ENCODE results near the gene MEIS3.

The MEIS3 gene

DNA sequence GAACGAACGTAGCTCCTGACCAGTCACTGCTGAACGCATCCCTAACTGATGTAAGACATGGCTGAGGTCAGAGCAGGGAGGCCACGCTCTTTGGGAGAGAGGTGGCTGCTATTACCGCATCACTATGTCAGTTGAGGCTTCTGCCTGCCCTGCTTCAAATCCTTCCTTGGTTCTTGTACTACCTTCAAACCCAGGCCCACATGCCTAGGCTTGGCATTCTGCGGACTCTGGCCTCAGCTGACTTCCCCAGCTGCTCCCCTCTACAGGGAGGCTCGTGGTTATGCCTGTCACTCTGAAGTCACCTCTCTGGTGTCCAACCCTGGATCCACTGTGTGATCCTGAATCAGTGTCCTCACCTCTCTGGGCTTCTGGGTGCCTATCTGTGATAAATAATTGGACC, 14.8 kb upstream of the MEIS3 start:
- DNase-seq = no peak

DNA sequence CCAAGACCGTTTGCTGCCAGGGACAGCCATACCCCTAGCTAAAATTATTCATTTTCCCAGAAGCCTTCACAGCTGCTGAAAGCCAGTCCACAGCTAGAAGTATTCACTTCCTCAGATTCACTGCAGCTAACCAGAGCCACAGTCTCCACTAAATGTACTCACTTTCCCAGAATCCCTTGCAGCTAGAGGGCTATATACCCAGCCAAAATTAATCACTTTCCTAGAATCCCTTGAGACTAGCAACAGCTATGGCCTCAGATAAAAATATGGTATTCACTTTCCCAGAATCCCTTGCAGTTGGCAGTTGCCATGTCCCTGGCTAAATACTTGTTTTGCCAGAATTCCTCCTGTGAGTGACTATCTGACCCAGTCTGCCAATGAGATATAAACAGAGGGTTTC, 13.8 kb upstream of the MEIS3 start:
- peak; percentile 35 for DNase-seq

DNA sequence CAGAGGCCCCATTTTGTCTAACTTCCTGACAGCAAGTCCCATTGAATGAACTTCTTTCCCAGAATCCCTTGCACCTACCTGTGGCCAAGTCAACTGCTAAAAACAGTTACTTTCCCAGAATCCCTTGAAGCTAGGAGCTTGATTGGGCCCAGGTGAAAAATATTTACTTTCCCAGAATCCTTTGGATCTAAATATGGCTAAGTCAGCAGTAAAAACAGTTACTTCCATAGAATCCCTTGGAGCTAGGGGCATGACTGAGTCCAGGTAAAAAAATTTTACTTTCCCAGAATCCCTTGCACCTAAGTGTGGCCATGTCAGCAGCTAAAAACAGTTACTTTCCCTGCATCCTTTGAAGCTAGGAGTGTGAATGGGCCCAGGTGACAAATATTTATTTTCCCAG, 13.2 kb upstream of the MEIS3 start:
- no peak for DNase-seq

DNA sequence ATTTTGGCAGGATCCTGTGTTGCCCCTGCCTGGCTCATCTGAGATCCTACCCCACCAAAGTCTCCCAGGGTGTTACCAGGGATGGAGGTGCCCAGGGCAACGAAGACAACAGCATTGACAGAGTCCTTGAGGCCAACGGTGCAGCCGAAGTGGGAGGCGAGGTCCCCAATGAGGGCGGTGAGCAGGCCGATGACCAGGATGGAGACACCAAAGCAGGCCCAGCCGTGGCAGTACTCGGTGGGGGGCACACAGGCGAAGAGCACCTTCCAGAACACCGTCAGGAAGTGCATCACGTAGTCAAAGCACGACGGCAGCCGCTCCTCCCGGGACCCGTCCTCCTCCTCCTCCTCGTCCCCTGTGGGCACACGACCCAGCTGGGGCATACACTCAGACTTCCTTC, 12.8 kb upstream of the MEIS3 start:
- DNase-seq = no peak

DNA sequence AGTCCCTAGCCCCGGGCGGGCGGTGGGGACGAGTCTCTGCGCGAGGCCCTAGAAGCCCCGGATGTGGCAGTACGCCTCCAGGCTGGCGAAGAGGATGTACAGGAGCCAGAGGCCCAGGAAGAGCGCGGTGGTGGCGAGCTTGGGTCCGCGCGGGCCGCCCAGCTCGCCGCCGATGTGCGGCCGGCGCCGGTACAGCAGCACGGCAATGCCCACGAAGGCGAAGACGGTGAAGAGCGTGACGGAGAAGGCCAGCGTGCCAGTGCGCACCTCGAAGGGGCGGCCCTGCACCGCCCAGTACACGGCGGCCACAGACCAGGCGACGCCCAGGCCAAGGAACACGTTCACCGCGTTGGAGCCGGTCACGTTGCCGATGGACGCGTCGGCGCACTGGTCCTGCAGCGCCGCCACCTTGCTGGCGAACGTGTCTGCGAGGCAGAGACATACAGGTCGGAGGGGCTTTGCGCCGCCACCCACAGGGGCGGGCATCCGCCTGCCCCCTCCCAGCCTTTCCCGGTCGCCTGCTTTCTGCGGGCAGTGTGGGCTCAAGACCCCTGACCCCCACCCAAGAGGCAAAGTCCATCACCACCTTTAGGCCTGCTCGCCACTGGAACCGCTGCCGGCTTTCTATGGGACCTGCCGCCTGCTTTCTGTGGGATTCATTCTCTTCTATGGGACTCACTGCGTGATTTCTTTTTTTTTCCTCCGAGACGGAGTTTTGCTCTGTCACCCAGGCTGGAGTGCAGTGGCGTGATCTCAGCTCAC, 10.9 kb upstream of the MEIS3 start:
- peak; percentile 55 for DNase-seq

DNA sequence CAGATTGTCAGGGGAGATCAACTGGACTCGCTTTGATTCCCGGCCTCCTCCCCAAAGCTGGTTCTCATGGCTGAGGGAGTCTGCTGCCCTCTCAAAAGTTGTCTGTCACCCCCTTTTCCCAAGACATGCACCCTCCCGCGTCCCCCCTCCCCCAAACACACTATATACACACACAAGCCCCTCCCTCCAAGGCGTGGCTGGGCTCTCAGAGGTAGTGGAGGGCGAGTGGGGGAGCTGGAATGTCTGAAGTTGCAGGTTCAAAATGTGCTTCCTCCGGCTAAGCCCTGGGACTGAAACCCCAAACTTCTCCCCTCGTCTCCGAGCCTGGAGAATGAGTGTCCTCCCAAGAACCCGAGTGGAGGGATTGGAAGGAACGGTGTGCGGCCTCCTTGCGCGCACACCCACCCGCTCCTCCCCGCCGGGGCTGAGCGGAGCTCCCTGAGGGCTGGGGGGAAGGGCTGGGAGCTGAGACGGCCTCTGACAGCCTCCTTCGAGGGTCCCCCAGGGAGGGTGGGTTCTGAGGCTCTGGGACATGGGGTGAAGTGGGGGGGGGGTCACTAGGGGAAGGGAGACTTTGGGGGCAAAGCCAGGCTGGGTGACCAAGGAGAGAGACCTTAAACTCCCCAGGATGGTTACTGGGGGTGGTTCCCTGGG, 9.9 kb upstream of the MEIS3 start:
- DNase-seq = no peak

DNA sequence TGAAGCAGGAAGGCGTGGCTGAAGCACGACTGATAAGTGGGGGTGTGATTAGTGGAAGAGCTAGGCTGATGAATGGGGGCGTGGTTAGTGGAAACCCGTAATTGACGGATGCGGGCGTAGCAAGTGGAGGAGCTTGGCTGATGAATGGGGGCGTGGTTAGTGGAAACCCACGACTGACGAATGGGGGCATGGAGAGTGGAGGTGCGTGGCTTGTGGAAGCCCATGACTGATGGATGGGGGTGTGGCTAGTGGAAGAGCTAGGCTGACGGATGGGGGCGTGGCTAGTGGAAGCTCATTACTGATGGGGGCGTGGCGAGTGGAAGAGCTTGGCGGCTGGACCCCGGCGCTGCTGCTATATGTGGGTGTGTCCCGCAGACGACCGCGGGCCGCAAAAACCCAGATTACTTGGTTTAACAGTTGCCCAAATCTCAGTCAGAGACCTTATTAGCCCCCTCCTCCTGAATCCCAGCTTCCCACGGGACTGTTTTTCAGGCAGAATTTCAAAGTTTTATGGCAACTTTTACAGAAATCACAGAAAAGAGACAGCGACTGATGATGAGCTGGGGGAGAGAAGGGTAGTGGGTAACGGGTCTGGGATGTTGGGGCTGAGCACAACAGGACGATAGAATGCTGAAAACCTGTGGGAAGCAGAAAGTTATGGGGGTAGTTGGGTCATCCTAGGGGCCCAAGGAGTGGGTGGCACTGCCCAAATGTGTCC, 9.0 kb upstream of the MEIS3 start:
- peak; percentile 100 for DNase-seq

DNA sequence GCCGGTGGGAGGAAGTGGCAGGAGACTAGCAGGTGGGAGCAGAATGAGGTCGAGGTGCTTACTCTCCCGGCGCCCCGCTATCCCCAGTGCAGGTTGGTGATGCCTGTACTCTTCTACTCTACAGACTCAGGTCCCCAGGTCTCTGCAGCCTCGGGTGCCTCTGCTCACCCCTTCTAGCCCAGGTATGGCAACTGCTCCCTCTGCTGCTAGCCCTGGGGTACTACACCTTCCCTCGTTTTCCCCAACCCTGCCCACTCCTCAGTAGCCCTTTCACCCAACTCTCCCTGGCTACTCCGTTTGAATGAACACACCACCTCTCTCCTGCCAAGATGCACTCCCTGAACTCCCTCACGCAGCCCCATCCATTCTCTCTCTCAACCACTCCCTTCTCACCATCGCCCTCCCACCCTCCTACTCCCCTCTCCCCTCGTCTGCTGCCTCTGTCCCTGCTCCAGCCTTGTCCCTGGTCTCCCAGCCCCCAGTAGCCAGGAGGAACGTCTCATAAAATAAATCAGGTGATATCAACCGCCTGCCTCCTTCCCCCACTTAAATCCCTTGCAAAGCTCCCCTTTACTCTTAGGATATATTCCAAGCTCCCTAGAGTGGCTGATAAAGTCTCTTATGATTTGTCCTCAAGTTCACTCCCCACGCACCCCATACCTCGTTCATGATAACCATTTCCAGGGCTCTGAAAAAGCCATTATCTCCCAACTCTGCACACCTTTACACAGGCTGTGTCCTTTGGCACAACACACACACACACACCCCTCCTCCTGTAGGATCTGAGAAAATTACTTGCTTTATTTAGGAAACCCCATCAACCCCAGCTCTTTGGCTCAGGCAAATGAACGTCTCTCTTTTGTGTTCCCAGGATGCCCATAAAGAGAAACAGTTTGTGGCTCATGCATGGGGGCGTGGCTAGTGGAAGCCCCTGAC, 8.2 kb upstream of the MEIS3 start:
- DNase-seq = peak; percentile 60

DNA sequence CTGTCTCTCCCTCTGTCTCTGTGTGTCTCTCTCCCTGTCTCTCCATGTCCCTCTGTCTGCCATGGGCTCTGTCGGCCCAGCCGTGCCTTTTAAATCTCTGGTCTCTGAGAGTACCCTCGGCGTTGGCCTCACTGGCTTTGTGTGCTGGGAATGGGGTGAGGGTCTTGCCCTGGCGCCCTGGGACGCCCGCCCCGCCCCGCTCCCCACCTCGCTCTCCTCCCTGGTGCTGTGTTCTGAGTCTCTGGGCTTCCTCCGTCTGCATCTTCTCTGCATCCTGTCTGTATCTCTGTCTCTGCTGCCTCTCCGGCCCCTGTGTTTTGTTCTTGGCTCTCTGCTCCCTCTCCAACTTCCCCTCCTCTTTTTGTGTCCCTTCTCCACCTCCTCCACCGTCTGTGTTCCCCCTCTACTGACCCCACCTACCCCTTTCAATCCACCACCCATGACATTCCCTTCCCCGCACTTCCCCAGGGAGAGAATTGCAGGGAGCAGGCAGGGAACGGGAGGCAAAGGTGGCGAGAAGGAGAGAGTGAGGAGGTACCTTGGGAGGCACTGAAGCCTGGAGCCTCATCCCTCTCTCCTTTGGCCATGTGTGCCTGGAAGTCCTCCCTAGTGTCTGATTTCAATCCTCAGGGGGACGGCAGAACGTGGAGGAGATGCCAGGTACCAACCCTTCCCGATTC, 4.0 kb upstream of the MEIS3 start:
- DNase-seq = no peak

DNA sequence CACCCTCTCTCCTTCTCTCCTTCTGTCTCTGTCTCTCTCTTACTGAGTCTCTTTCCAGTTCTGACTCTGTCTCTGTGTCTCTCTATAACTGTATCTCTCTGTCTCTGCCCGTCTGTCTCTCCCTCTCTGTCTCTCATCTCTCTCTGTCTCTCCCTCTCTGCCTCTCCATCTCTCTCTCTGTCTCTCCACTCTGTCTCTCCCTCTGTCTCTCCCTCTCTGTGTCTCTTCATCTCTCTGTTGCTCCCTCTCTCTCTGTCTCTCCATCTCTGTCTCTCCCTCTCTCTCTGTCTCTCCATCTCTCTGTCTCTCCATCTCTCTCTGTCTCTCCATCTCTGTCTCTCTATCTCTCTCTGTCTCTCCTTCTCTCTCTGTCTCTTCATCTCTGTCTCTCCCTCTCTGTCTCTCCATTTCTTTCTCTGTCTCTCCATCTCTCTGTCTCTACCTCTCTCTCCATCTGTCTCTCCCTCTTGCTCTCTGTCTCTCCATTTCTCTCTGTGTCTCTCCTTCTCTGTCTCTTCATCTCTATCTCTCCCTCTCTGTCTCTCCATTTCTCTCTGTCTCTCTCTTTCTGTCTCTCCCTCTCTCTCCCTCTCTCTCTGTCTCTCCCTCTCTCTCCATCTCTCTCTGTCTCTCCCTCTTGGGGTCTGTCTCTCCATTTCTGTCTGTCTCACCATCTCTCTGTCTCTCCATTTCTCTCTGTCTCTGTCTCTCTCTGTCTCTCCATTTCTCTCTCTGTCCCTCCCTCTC, 3.3 kb upstream of the MEIS3 start:
- DNase-seq = no peak

DNA sequence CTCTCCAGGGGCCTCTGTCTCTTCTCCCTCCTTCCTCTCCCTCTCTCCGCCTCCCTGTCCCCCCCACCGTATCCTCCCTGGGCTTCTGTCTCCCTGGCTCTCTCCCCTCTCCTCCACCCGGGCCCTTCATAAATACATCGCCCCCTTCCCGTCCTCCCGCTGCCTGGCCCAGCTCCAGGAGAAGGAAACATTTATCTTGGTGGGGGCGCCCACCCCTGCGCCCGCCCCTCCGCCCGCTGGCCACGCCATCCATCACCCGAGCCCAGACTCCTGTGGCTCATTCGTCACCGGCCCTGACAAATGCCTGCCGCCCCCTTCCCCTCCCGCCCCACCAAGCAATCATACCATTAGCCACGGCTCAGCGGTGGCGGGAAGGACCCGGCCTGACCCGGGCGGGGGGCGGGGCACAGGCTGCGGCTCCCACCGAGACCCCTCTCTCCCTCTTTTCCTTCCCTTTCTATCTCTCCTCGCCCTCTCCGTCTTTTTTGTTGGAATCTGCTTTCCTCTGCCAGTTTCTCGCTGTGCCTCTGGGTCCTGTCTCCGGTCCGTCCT, 2.6 kb upstream of the MEIS3 start:
- peak; percentile 77 for DNase-seq

DNA sequence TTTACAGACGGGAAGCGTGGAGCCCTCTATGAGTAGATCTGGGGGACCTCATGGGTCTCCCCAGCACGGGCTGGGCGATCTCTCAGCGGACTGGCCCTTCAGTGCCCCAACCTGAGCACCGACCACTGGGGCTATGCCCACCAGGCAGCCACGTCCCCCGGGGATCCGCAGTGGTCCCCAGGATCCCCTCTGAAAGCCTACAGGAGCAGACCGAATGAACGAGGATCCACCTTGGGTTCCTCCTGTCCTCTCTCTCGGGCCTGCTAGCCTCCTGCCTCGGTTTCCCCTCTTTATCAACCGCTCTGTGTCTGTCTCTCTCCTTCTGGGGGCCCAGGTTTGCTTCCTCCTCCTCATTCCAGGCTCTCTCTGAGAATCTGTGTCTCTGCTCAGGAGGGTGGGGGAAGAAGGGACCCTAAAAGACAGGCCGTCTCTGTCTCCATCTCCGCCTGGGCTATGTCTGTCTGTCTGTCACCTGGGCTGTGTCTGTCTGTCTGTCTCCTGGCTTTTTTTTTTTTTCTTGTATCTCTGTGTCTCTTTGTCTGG, 2.0 kb upstream of the MEIS3 start:
- no peak for DNase-seq

DNA sequence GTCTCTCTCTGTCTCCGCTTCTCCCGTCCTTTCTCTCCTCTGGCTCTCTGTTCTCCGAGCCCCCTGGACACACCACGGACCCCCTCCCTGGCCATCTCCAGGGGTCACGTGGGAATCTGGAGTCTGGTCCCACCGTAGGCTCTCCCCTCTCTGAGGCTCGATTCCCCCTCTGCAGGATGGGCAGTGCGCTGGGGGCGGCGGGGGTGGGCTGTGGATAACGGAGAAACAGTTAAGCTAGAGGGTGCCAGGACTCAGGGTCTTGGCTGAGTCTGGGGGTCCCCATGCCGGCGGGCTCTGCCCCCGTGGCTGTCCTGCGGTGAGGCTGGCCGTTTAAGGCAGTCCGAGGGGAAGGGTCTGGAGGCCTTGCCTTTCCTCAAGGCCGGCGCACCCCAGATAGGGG, 462 bp upstream of the MEIS3 start:
- DNase-seq = no peak

DNA sequence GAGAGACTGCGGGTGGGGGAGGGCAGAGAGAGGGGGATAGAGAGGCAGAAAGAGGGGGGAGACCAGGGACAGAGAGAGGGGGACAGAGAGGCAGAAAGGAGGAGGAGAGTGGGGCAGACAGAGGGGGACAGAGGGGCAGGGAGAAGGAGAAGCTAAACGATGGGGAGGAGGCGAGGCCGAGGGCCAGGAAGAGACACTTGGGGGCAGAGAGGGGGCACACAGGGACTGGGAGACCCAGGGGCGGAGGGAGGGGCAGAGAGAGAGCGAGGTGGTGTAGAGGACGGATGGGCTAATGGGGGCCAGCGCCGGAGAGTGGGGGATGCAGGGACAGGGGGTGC, 666 bp downstream of the MEIS3 start:
- no peak for DNase-seq

DNA sequence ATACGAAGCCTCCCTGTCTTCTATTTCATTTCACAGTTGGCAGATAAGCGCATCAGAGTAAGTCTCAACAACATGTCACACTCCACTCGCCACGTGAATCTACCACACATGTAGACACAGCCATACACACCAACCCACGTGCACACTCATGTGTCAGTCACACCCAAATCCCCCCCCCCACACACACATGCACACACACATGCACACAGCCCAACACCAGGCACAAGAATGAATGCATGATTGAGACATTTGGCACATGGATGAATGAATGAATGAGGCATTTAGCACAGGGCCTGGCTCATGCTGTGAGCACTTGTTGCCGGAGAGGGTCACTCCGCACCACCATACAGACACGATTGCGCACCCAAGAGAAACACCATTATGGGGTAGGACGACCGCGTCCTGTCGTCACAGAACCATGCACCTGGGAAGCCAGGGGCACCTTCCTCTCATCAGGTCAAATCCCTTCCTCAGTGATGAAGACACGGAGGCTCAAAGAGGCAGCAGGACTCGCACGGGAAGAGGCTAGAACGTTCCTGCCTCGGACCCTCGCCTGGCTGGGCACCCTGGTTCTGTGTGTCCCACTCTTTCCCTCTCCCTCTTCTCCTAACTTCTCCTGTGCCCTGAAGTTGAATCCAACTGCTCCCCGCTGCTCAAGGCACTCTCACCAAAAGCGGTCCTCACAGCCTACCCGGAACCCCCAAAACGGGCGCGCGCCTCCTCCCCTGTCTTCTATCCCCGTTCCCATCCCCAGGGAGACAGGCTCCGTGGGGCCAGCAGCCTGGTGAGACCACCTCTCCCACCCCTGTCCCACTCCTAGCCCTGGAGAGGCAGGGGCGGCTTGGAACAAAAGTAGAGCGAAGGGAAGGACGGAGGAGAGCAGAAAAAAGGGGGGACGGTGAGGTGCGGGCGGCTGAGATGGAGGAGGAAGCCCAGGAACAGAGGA, 1.3 kb downstream of the MEIS3 start:
- no peak for DNase-seq

DNA sequence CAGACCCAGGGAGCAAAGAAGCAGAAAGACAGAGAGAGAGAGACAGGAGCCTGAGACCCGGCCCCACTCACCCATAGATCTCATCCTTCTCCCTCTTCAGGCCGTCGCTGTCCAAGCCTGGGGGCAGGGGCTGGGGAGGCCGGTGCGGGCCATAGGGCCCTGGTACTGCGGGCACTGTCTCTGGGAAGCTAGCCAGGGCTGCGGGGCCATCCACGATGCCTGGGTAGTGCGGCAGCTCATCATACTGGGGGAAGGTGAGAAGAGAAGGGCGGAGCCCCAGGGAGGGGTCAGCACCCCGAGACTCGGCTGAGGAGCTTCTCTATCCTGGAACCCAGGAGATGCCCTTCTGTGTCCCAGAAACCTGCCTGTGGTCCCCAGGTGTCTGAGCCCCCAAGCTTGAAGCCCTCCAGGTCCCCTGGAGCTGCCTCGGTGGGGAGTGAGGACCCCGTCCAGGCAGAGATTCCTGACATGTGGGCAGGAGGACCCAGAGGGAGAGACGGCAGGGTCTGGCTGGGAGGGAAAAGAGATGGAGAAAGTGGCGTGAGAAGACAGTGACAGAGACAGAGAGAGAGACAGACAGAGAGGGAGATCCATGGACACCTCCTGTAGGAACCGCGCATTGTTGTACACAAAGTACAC, 2.1 kb downstream of the MEIS3 start:
- DNase-seq = no peak

DNA sequence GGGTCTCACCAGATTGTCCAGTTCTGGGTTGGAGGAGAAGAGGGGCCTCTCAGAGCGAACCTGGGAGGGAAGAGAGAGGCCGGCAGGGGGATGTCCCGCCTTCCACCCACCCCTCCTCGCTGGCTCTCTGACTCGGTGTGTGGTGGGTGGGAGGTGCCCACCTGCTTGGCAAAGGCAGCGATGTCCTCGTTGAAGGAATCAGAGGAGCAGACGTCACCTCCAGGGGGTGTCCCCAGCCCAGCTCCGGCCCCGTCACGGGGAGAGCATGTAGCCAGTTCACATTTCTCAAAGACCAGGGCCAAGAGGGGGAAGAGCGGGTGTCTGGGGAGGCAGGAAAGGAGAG, 2.7 kb downstream of the MEIS3 start:
- no peak for DNase-seq

DNA sequence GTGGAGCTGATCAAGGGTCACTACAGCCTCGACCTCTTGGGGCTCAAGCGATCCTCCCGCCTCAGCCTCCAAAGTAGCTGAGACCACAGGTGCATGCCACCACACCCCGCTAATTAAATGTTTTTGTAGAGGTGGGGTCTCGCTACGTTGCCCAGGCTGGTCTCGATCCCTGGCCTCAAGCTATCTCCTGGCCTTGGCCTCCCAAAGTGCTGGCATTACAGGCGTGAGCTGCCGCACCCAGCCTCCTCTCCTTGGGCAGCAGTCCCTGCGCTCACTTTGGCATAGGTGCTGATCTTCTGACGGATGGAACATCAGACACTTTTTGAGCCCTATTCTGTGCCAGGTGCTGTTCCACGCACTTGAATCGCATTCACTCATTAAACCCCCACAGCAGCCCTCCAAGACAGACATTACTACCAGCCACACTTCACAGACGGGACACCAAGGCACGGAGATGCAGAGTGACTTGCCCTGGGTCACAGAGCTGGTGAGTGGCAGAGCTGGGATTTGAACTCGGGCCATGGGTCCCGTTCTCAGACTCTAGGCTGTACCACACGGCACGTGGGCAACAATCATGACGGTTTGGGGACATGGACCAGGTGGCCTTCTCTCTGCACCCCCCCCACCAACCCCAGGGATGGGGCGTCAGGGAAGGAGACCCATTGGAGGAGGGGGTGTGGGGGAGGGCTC, 3.2 kb downstream of the MEIS3 start:
- no peak for DNase-seq

DNA sequence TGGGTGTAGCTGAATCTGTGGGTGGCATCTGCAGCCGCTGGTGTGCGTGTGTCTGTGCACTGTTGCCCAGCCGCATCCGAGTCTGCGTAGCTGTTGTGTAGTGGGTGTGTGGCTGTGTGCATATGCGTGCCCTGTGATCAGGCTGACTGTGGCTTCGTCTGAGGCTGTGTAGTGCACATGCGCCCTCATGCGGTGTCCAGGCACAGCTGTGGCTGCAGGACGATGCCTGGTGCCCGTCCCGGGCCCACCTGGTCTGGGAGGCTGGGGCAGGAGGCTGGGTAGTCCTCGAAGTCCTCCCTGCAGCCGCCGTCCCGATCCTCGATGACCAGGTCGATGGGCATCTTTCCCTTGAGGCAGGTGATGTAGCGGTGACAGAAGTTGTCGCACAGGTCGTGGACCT, 4.9 kb downstream of the MEIS3 start:
- no peak for DNase-seq

Data from fibroblast of skin of right quadriceps (primary cell).